GM12878 (cell line): ENCODE data around the gene GABRR3. TPM values are rescaled to one million over a fixed set of nuclear protein-coding genes. Genes with fewer than 3 reads are reported as not detected.

Source experiments
- ATAC-seq: fragments of 200-7000 bp; cut with Tn5 transposase; 3 replicates; pipeline ENCODE4 v1.9.1; 2020; ENCODE audit warnings: mild to moderate bottlenecking, moderate library complexity
- BruUV-seq: library from RNA; stranded (reverse); fragments of 400-500 nt; replicated peaks from 2 replicates; lab custom pipeline; 2021; lab: Mats Ljungman, UMichigan
- CTCF ChIA-PET: fragments of 300-600 bp; sonication (Branson Sonifier 250); formaldehyde crosslinking; extraction: SDS; loops from one replicate; lab custom pipeline; 2021; ENCODE audit warnings: inconsistent platforms; lab: Yijun Ruan, JAX
- POLR2A ChIA-PET: fragments of 350-600 bp; formaldehyde crosslinking; extraction: SDS; loops from one replicate; lab custom pipeline; 2021; ENCODE audit warnings: inconsistent platforms; lab: Charles Lee
- RAD21 ChIA-PET: fragments of 300-600 bp; sonication (Branson Sonifier 250); formaldehyde crosslinking; loops from one replicate; lab custom pipeline; 2023; ENCODE audit warnings: antibody characterized with exemption; ENCODE audit not compliant: unreplicated experiment; lab: Charles Lee
- SMC1A ChIA-PET: fragments of 300-600 bp; sonication (Branson Sonifier 250); formaldehyde crosslinking; loops from one replicate; lab custom pipeline; 2023; ENCODE audit not compliant: unreplicated experiment, uncharacterized antibody; lab: Charles Lee
- DNase-seq: peaks from one replicate; pipeline ENCODE4 v3.0.0-alpha.2; 2011; ENCODE audit warnings: low read depth, low spot score
- FAIRE-seq: peaks from 3 replicates; lab custom pipeline; 2011; peaks lifted over from hg19 to GRCh38; lab: Jason Lieb, UNC
- H2AFZ ChIP-seq: 2 replicates; pipeline ENCODE4 v1.6.0; 2011; ENCODE audit warnings: low read depth, low read length, control low read depth; ENCODE audit not compliant: control insufficient read depth
- H3K27ac ChIP-seq: 2 replicates; pipeline ENCODE4 v1.5.1; 2011; ENCODE audit warnings: control low read depth; ENCODE audit not compliant: control insufficient read depth, insufficient read depth
- H3K27me3 ChIP-seq, 2 experiments: replicated peaks in 1 of 2; 2 replicates each; pipeline versions ENCODE4 v1.6.0 to v1.6.1; 2011; ENCODE audit warnings: low read length in 1 of 2; ENCODE audit not compliant: control insufficient read depth in 2 of 2, insufficient read depth in 2 of 2
- H3K36me3 ChIP-seq, 2 experiments: 2 replicates each; pipeline ENCODE4 v1.5.1; 2011; ENCODE audit warnings: low read length in 1 of 2; ENCODE audit not compliant: control insufficient read depth in 2 of 2, insufficient read depth in 2 of 2
- H3K4me1 ChIP-seq: 2 replicates; pipeline ENCODE4 v1.6.1; 2011; ENCODE audit warnings: mild to moderate bottlenecking, low read length, moderate library complexity, mixed read lengths; ENCODE audit not compliant: control insufficient read depth, insufficient read depth
- H3K4me2 ChIP-seq: 2 replicates; pipeline ENCODE4 v1.6.0; 2011; ENCODE audit warnings: control low read depth; ENCODE audit not compliant: control insufficient read depth, insufficient read depth
- H3K4me3 ChIP-seq: fragments of 200-600 bp; sonication (generic); 2 replicates; pipeline ENCODE4 v1.5.1; 2016
- H3K79me2 ChIP-seq: 2 replicates; pipeline ENCODE4 v1.6.0; 2011; ENCODE audit warnings: low read length; ENCODE audit not compliant: control insufficient read depth, insufficient read depth
- H3K9ac ChIP-seq: 2 replicates; pipeline ENCODE4 v1.8.0; 2011; ENCODE audit warnings: low read length, control low read depth, mixed read lengths; ENCODE audit not compliant: control insufficient read depth, insufficient read depth
- H3K9me3 ChIP-seq: replicated peaks from 3 replicates; pipeline ENCODE4 v1.5.1; 2011; ENCODE audit warnings: mild to moderate bottlenecking, low read length; ENCODE audit not compliant: control insufficient read depth, insufficient read depth
- H4K20me1 ChIP-seq: 2 replicates; pipeline ENCODE4 v1.6.0; 2011; ENCODE audit not compliant: control insufficient read depth, insufficient read depth
- EED ChIP-seq: sonication (generic); IDR thresholded peaks from 2 replicates; pipeline ENCODE4 v1.6.1; 2016; ENCODE audit warnings: antibody characterized with exemption, low read depth
- FOS ChIP-seq: IDR thresholded peaks from 3 replicates; pipeline ENCODE4 v1.6.1; 2011; ENCODE audit warnings: borderline replicate concordance; ENCODE audit not compliant: insufficient read length; ENCODE audit errors: extremely low read depth
- MXI1 ChIP-seq: fragments of 150-350 bp; IDR thresholded peaks from 2 replicates; pipeline ENCODE4 v1.6.1; 2011; ENCODE audit warnings: low read depth, mild to moderate bottlenecking, inconsistent platforms, low read length, improper control_type of control experiment
- MYC ChIP-seq: IDR thresholded peaks from 2 replicates; pipeline ENCODE4 v1.6.1; 2011; ENCODE audit warnings: mild to moderate bottlenecking, low read length, moderate library complexity, inconsistent platforms; ENCODE audit not compliant: insufficient read depth, insufficient replicate concordance, insufficient read length, severe bottlenecking
- RAD21 ChIP-seq: IDR thresholded peaks from 2 replicates; pipeline ENCODE4 v1.6.1; 2011; ENCODE audit warnings: mild to moderate bottlenecking, low read depth, low read length, moderate library complexity; ENCODE audit not compliant: insufficient read depth
- RB1 ChIP-seq: fragments of 450-650 bp; formaldehyde crosslinking; IDR thresholded peaks from 2 replicates; pipeline ENCODE4 v1.6.1; 2017; ENCODE audit warnings: mild to moderate bottlenecking, borderline replicate concordance
- RFX5 ChIP-seq: IDR thresholded peaks from 2 replicates; pipeline ENCODE4 v1.6.1; 2011; ENCODE audit warnings: low read depth, low read length, improper control_type of control experiment
- SMARCA5 ChIP-seq: fragments of 450-650 bp; IDR thresholded peaks from 2 replicates; pipeline ENCODE4 v1.6.1; 2017; ENCODE audit warnings: mild to moderate bottlenecking
- SMC3 ChIP-seq: IDR thresholded peaks from 2 replicates; pipeline ENCODE4 v1.6.1; 2011; ENCODE audit warnings: low read length, improper control_type of control experiment, borderline replicate concordance
- SUPT20H ChIP-seq: IDR thresholded peaks from 2 replicates; pipeline ENCODE4 v1.6.1; 2011; ENCODE audit warnings: low read depth, mild to moderate bottlenecking, low read length, moderate library complexity, borderline replicate concordance; ENCODE audit not compliant: control insufficient read depth
- ZBED1 ChIP-seq: IDR thresholded peaks from 2 replicates; pipeline ENCODE4 v1.6.1; 2016; ENCODE audit warnings: borderline replicate concordance
- ZNF24 ChIP-seq: fragments of 450-650 bp; IDR thresholded peaks from 2 replicates; pipeline ENCODE4 v1.6.1; 2017; ENCODE audit warnings: antibody characterized with exemption, mild to moderate bottlenecking
- ZZZ3 ChIP-seq: IDR thresholded peaks from 2 replicates; pipeline ENCODE4 v1.6.1; 2011; ENCODE audit warnings: low read depth; ENCODE audit not compliant: control insufficient read depth, insufficient read length
- WGBS: methylation state at CpG from one replicate; pipeline ENCODE4 v1.1.6; 2016; ENCODE audit warnings: low lambda C conversion rate; ENCODE audit not compliant: insufficient replicate concordance, insufficient coverage; ENCODE audit errors: missing lambda C conversion rate; 5-methylcytosine and 5-hydroxymethylcytosine counted together
- in situ Hi-C: fragments of 300-500 bp; cut with MboI; formaldehyde crosslinking; loops from 9 replicates; pipeline ENCODE4 v1.14.3; 2018; ENCODE audit warnings: mixed read lengths
- intact Hi-C: fragments of 100-400 bp; cut with micrococcal nuclease; formaldehyde crosslinking; loops from one replicate; pipeline ENCODE4 v1.14.2; 2022; ENCODE audit not compliant: unreplicated experiment
- polyA plus RNA-seq, 11 experiments: library from polyadenylated mRNA; depleted of rRNA in 4 of 11; unstranded in 6 of 11; stranded (reverse) in 5 of 11; fragments of >200 nt; fragmentation: Nextera tagmentation in 4 of 11; fragmentation: Illumina TruSeq in 1 of 11; extraction: Ambion mirVana in 4 of 11; extraction: Trizol in 1 of 11; gene quantifications; 1 replicate in 1 of 11; 2 replicates in 10 of 11; pipeline versions ENCODE4 v1.2.1 to v1.2.3, GENCODE V29; 2011 to 2016; ENCODE audit warnings: inconsistent platforms in 2 of 11, missing spikeins in 2 of 11, low read depth in 1 of 11
- total RNA-seq, 4 experiments: library from RNA; depleted of rRNA in 3 of 4; stranded (reverse); fragments of >200 nt in 3 of 4; fragmentation: Illumina TruSeq in 1 of 4; extraction: Trizol in 1 of 4; gene quantifications; 2 replicates each; pipeline versions ENCODE4 v1.2.1 to v1.2.3, GENCODE V29; 2013 to 2021
- TF ChIP-seq, protein P1 (sequence below): fragments of 450-650 bp; IDR thresholded peaks from 2 replicates; pipeline ENCODE4 v1.6.1; 2016; ENCODE audit warnings: mild to moderate bottlenecking
- TF ChIP-seq, protein P2 (sequence below): fragments of 150-350 bp; IDR thresholded peaks from 2 replicates; pipeline ENCODE4 v1.6.1; 2014; ENCODE audit warnings: mild to moderate bottlenecking, low read depth, low read length
- TF ChIP-seq, protein P3 (sequence below): fragments of 150-350 bp; IDR thresholded peaks from 2 replicates; pipeline ENCODE4 v1.6.1; 2016; ENCODE audit warnings: low read depth, low read length

The GABRR3 gene
- total and polyA plus RNA-seq, 10 of the 15 experiments (the other 5 are each of a cell fraction or from before 2014, with no cell fraction given), result not detected

DNA sequence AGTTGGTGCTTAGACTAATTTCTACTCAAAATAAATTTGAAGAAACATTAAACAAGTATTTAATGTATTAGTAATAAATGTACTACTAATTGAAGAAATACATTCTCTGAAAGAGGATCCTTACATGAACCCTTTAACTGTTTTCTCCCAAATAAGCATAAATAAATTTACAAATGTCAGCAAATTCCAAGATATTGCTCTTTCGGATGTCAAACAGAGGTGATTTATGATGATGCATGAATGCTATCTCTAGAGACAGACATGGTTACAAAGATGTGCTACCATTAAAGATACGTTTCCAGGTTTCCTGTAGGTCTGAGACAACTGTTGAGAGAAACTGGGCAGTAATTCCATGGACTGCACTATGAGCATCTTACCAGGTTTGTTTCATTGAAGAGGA, 629 bp downstream of the GABRR3 start:
- ChIA-PET POLR2A (no interaction called here), CTCF (interaction anchor here (1.2 to 2.1 kb wide), 5 partner anchors 10 to 569 kb away, joined by 3 to 8 read pairs (median 5); no protein-coding TSS in a partner anchor), SMC1A (no interaction called here), RAD21 (no interaction called here)
- no peaks in the 10 kb centered on the region for H4K20me1 ChIP-seq
- no peaks in the 10 kb centered on the region for H3K36me3 ChIP-seq
- DNase-seq (no peak), FAIRE-seq (no peak), ATAC-seq (no peak)
- no peaks in the 10 kb centered on the region; a peak in 1 of 4 replicates for H3K27me3 ChIP-seq
- H3K79me2 ChIP-seq, result no peaks in the 10 kb centered on the region
- no peak overlapping the region for H3K9ac ChIP-seq
- no peak overlapping the region for H3K4me3 ChIP-seq
- no TSS peak for BruUV-seq
- no peak overlapping the region for H3K4me2 ChIP-seq
- H3K4me1 ChIP-seq, result no peaks in the 10 kb centered on the region
- intact Hi-C loops, result no loop called here
- no peak overlapping the region for H3K27ac ChIP-seq
- WGBS, result 47% methylated on average over 2 of the region's 2 CpGs
- no peak overlapping the region for H2AFZ ChIP-seq
- H3K9me3 ChIP-seq, result no peaks in the 10 kb centered on the region
- in situ Hi-C loops, result loop anchor here (10.0 kb wide), 2 partner anchors 480 to 560 kb away; partner anchors contain the start of gene CPOX
- TF ChIP-seq, protein P1, sequence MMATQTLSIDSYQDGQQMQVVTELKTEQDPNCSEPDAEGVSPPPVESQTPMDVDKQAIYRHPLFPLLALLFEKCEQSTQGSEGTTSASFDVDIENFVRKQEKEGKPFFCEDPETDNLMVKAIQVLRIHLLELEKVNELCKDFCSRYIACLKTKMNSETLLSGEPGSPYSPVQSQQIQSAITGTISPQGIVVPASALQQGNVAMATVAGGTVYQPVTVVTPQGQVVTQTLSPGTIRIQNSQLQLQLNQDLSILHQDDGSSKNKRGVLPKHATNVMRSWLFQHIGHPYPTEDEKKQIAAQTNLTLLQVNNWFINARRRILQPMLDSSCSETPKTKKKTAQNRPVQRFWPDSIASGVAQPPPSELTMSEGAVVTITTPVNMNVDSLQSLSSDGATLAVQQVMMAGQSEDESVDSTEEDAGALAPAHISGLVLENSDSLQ, result no peak
- no peak for TF ChIP-seq MYC
- TF ChIP-seq RAD21, result no peak
- no peak for TF ChIP-seq RB1
- no peak for TF ChIP-seq FOS
- TF ChIP-seq RFX5, result no peak
- TF ChIP-seq EED, result no peak
- no peak for TF ChIP-seq SMARCA5
- TF ChIP-seq, protein P2, sequence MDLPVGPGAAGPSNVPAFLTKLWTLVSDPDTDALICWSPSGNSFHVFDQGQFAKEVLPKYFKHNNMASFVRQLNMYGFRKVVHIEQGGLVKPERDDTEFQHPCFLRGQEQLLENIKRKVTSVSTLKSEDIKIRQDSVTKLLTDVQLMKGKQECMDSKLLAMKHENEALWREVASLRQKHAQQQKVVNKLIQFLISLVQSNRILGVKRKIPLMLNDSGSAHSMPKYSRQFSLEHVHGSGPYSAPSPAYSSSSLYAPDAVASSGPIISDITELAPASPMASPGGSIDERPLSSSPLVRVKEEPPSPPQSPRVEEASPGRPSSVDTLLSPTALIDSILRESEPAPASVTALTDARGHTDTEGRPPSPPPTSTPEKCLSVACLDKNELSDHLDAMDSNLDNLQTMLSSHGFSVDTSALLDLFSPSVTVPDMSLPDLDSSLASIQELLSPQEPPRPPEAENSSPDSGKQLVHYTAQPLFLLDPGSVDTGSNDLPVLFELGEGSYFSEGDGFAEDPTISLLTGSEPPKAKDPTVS, result no peak
- TF ChIP-seq ZZZ3, result no peak
- no peak for TF ChIP-seq SUPT20H
- TF ChIP-seq MXI1, result no peak
- TF ChIP-seq, protein P3, sequence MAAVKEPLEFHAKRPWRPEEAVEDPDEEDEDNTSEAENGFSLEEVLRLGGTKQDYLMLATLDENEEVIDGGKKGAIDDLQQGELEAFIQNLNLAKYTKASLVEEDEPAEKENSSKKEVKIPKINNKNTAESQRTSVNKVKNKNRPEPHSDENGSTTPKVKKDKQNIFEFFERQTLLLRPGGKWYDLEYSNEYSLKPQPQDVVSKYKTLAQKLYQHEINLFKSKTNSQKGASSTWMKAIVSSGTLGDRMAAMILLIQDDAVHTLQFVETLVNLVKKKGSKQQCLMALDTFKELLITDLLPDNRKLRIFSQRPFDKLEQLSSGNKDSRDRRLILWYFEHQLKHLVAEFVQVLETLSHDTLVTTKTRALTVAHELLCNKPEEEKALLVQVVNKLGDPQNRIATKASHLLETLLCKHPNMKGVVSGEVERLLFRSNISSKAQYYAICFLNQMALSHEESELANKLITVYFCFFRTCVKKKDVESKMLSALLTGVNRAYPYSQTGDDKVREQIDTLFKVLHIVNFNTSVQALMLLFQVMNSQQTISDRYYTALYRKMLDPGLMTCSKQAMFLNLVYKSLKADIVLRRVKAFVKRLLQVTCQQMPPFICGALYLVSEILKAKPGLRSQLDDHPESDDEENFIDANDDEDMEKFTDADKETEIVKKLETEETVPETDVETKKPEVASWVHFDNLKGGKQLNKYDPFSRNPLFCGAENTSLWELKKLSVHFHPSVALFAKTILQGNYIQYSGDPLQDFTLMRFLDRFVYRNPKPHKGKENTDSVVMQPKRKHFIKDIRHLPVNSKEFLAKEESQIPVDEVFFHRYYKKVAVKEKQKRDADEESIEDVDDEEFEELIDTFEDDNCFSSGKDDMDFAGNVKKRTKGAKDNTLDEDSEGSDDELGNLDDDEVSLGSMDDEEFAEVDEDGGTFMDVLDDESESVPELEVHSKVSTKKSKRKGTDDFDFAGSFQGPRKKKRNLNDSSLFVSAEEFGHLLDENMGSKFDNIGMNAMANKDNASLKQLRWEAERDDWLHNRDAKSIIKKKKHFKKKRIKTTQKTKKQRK, result no peak
- TF ChIP-seq ZNF24, result no peak
- no peak for TF ChIP-seq SMC3
- TF ChIP-seq ZBED1, result no peak
